K562 (cell line): Measurements from ENCODE around the gene ROBO1. TPM values are rescaled to one million over a fixed set of nuclear protein-coding genes. Genes with fewer than 3 reads are reported as not detected.

Source experiments
- ATAC-seq: fragments of 200-7000 bp; cut with Tn5 transposase; 3 replicates; pipeline ENCODE4 v1.9.1; 2020; ENCODE audit warnings: moderate library complexity
- BruUV-seq: library from RNA; stranded (reverse); fragments of 400-500 nt; replicated peaks from 2 replicates; lab custom pipeline; 2021; lab: Mats Ljungman, UMichigan
- CTCF ChIA-PET: fragments of 300-600 bp; formaldehyde crosslinking; extraction: SDS; loops from one replicate; lab custom pipeline; 2021; ENCODE audit warnings: low intra/inter-chr PET ratio; lab: Yijun Ruan, JAX
- POLR2A ChIA-PET: fragments of 300-600, 350-650 bp; sonication (Branson Sonifier 250); formaldehyde crosslinking; extraction: SDS; loops from one replicate; lab custom pipeline; 2021; ENCODE audit warnings: antibody characterized with exemption, inconsistent platforms; lab: Yijun Ruan, JAX
- DNase-seq, 4 experiments: peaks; one replicate each; pipeline versions ENCODE4 v3.0.0 to v3.0.0-alpha.2; 2011 to 2018; ENCODE audit warnings: low spot score in 3 of 4, mixed read lengths in 3 of 4; ENCODE audit errors: extremely low read depth in 1 of 4
- FAIRE-seq: peaks from 2 replicates; lab custom pipeline; 2011; peaks lifted over from hg19 to GRCh38; lab: Jason Lieb, UNC
- H2AFZ ChIP-seq: 2 replicates; pipeline ENCODE4 v1.6.0; 2011; ENCODE audit warnings: low read depth, low read length, control low read depth, inconsistent platforms
- H3K27ac ChIP-seq: fragments of 200-600 bp; 3 replicates; pipeline ENCODE4 v1.8.0; 2011; ENCODE audit warnings: low read depth, mild to moderate bottlenecking, control low read depth, inconsistent platforms, low read length, moderate library complexity, mixed read lengths; ENCODE audit errors: extremely low read depth
- H3K27me3 ChIP-seq, 2 experiments: fragments of 300-600 bp in 1 of 2; 2 replicates in 1 of 2; 3 replicates in 1 of 2; pipeline versions ENCODE4 v1.6.0 to v1.8.0; 2011; ENCODE audit warnings: inconsistent platforms in 2 of 2, low read length in 2 of 2, mild to moderate bottlenecking in 1 of 2, mixed read lengths in 1 of 2, moderate library complexity in 1 of 2; ENCODE audit not compliant: control insufficient read depth in 2 of 2, insufficient read depth in 2 of 2
- H3K36me3 ChIP-seq: fragments of 300-600 bp; 3 replicates; pipeline ENCODE4 v1.8.0; 2011; ENCODE audit warnings: mild to moderate bottlenecking, low read length, inconsistent platforms; ENCODE audit not compliant: control insufficient read depth, insufficient read depth
- H3K4me1 ChIP-seq, 2 experiments: fragments of 200-600 bp in 1 of 2; replicated peaks in 1 of 2; 2 replicates in 1 of 2; 3 replicates in 1 of 2; pipeline versions ENCODE4 v1.5.1 to v1.8.0; 2011; ENCODE audit warnings: inconsistent platforms in 2 of 2, low read length in 2 of 2, mild to moderate bottlenecking in 1 of 2, mixed read lengths in 1 of 2, moderate library complexity in 1 of 2; ENCODE audit not compliant: control insufficient read depth in 2 of 2, insufficient read depth in 2 of 2
- H3K4me2 ChIP-seq: 2 replicates; pipeline ENCODE4 v1.6.1; 2011; ENCODE audit warnings: low read length, control low read depth, inconsistent platforms, mixed read lengths; ENCODE audit not compliant: insufficient read depth
- H3K4me3 ChIP-seq: fragments of 200-600 bp; sonication (generic), shearing (Covaris generic); 2 replicates; pipeline ENCODE4 v1.5.1; 2016; ENCODE audit warnings: control low read depth, inconsistent platforms
- H3K79me2 ChIP-seq: fragments of 200-600 bp; 3 replicates; pipeline ENCODE4 v1.8.0; 2011; ENCODE audit warnings: low read length, inconsistent platforms; ENCODE audit not compliant: control insufficient read depth, insufficient read depth
- H3K9ac ChIP-seq, 2 experiments: 2 replicates each; pipeline versions ENCODE4 v1.6.0 to v1.6.1; 2011; ENCODE audit warnings: low read depth in 2 of 2, low read length in 2 of 2, control low read depth in 1 of 2, inconsistent platforms in 1 of 2, mild to moderate bottlenecking in 1 of 2, mixed read lengths in 1 of 2; ENCODE audit not compliant: insufficient read depth in 1 of 2
- H3K9me1 ChIP-seq: one replicate; pipeline ENCODE4 v1.6.0; 2011; ENCODE audit warnings: inconsistent platforms, mild to moderate bottlenecking, low read length, moderate library complexity; ENCODE audit not compliant: control insufficient read depth, insufficient read depth
- H3K9me3 ChIP-seq: replicated peaks from 2 replicates; pipeline ENCODE4 v1.5.1; 2011; ENCODE audit warnings: low read depth, low read length, inconsistent platforms; ENCODE audit not compliant: control insufficient read depth, insufficient read depth
- H4K20me1 ChIP-seq: replicated peaks from 2 replicates; pipeline ENCODE4 v1.6.1; 2011; ENCODE audit warnings: low read length, inconsistent platforms, mixed read lengths; ENCODE audit not compliant: control insufficient read depth, insufficient read depth
- ATF3 ChIP-seq, 2 experiments: fragments of 450-650 bp in 1 of 2; sonication (generic) in 1 of 2; formaldehyde crosslinking in 1 of 2; IDR thresholded peaks in 1 of 2; conservative IDR thresholded peaks in 1 of 2; 2 replicates each; pipeline versions ENCODE4 v1.6.1 to v1.8.1; 2016 to 2023; ENCODE audit warnings: mild to moderate bottlenecking in 2 of 2, moderate library complexity in 2 of 2, inconsistent platforms in 1 of 2, missing genetic modification reagents in 1 of 2
- HES1 ChIP-seq: fragments of 450-650 bp; IDR thresholded peaks from 2 replicates; pipeline ENCODE4 v1.6.1; 2016; ENCODE audit warnings: low read depth, mild to moderate bottlenecking, moderate library complexity
- PTBP1 ChIP-seq: fragments of 200-400 bp; formaldehyde crosslinking; IDR thresholded peaks from 2 replicates; pipeline ENCODE4 v1.6.1; 2017; ENCODE audit warnings: low read depth, low read length
- SMAD4 ChIP-seq: fragments of 250-450 bp; sonication (Bioruptor Pico); conservative IDR thresholded peaks from 2 replicates; pipeline ENCODE4 v1.8.0; 2021; ENCODE audit warnings: inconsistent platforms, mild to moderate bottlenecking, moderate library complexity
- SOX6 ChIP-seq: fragments of 450-650 bp; IDR thresholded peaks from 2 replicates; pipeline ENCODE4 v1.6.1; 2014; ENCODE audit warnings: mild to moderate bottlenecking
- TAF1 ChIP-seq: IDR thresholded peaks from 2 replicates; pipeline ENCODE4 v1.6.1; 2011; ENCODE audit warnings: mild to moderate bottlenecking, low read length, moderate library complexity; ENCODE audit not compliant: insufficient read depth, control insufficient read depth, severe bottlenecking; ENCODE audit errors: extremely low read depth
- ZNF347 ChIP-seq: fragments of 450-650 bp; formaldehyde crosslinking; IDR thresholded peaks from 2 replicates; pipeline ENCODE4 v1.4.0; 2020; ENCODE audit warnings: low read depth, mild to moderate bottlenecking, moderate library complexity
- ZNF79 ChIP-seq: fragments of 250-450 bp; sonication (Bioruptor Pico); IDR thresholded peaks from 2 replicates; pipeline ENCODE4 v1.4.0; 2020; ENCODE audit warnings: low read depth, mild to moderate bottlenecking, moderate library complexity
- WGBS: fragments of 100-300 bp; shearing (Covaris generic); methylation state at CpG from one replicate; pipeline ENCODE4 v1.1.6; 2016; ENCODE audit warnings: low coverage, mixed read lengths; ENCODE audit not compliant: insufficient coverage; ENCODE audit errors: missing lambda C conversion rate; 5-methylcytosine and 5-hydroxymethylcytosine counted together
- in situ Hi-C: fragments of 300-500 bp; cut with MboI; formaldehyde crosslinking; loops from 4 replicates; pipeline ENCODE4 v1.15.0; 2018; ENCODE audit warnings: inconsistent platforms, mixed read lengths
- intact Hi-C: fragments of 100-400 bp; cut with micrococcal nuclease; formaldehyde crosslinking; loops from 2 replicates; pipeline ENCODE4 v1.14.2; 2022
- polyA plus RNA-seq, 8 experiments: library from polyadenylated mRNA; depleted of rRNA in 4 of 8; stranded (reverse) in 5 of 8; unstranded in 3 of 8; fragments of >200 nt; fragmentation: Nextera tagmentation in 2 of 8; fragmentation: Illumina TruSeq in 1 of 8; extraction: Ambion mirVana in 2 of 8; extraction: Trizol in 1 of 8; gene quantifications; 2 replicates each; pipeline versions ENCODE4 v1.2.1 to v1.2.3, GENCODE V29; 2011 to 2014; ENCODE audit warnings: inconsistent platforms in 1 of 8, missing spikeins in 1 of 8
- total RNA-seq, 7 experiments: library from RNA; depleted of rRNA in 6 of 7; stranded (reverse); fragments of >200 nt in 6 of 7; fragmentation: Illumina TruSeq in 2 of 7; extraction: Trizol in 2 of 7; gene quantifications; 2 replicates each; pipeline versions ENCODE4 v1.2.1 to v1.2.3, GENCODE V29; 2011 to 2021; ENCODE audit warnings: low replicate concordance in 1 of 7
- TF ChIP-seq, protein P1 (sequence below): sonication (generic); formaldehyde crosslinking; IDR thresholded peaks from 2 replicates; pipeline ENCODE4 v1.8.0; 2023; ENCODE audit warnings: mild to moderate bottlenecking, missing genetic modification reagents
- TF ChIP-seq, protein P2 (sequence below): fragments of 450-650 bp; formaldehyde crosslinking; IDR thresholded peaks from 2 replicates; pipeline ENCODE4 v1.4.0; 2020; ENCODE audit warnings: mild to moderate bottlenecking, moderate library complexity

Gene ROBO1
- total and polyA plus RNA-seq, 9 of the 15 experiments (the other 6 are each of a cell fraction or from before 2014, with no cell fraction given) = 0.01 to 0.53 (median 0.17) TPM; not detected in 5

DNA sequence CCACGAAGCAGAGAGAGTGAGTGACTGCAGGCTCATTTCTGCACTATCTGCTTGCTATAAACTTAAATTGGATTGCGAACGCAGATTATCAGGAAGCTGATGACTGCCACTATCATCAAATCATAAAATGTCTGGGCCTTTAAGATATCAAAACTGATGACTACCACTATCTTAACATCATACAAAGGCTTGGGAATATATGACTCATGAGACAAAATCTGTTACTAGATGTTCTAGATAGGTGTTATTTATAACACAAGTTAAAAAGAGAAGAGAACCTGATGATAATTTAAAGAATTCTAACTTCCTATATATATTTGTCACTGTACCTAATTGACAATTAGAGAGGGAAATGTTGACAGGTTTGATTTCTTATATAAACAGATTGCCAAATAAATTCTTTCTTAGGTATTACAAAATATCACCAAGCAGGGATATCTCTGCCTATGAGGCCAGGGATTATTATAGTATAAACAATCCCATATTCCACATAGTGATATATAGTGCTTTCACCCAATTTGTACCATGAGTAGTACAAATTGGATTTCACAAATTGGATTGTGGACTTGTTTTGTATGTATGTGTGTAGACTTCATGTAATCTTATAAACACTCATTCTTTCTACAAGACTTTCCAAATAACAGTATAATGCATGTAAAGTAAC lies 1157.2 kb downstream of the ROBO1 start:
- Histone ChIP-seq H3K27ac (no peak overlapping the region), H4K20me1 (no peaks in the 10 kb centered on the region), H3K4me2 (no peak overlapping the region), H3K9me1 (no peaks in the 10 kb centered on the region), H3K79me2 (no peaks in the 10 kb centered on the region), H3K4me1 (no peaks in the 10 kb centered on the region), H2AFZ (no peak overlapping the region), H3K4me3 (no peak overlapping the region), H3K9me3 (no peaks in the 10 kb centered on the region), H3K36me3 (no peaks in the 10 kb centered on the region), H3K27me3 (no peaks in the 10 kb centered on the region), H3K9ac (no peak overlapping the region)
- intact Hi-C loops (no loop called here), in situ Hi-C loops (no loop called here)
- WGBS = 0% methylated on average over 3 of the region's 3 CpGs
- FAIRE-seq = no peak
- BruUV-seq = no TSS peak
- POLR2A ChIA-PET = no interaction called here
- CTCF ChIA-PET = no interaction called here
- DNase-seq = no peak
- ATAC-seq = no peak
- TF ChIP-seq, protein P1, sequence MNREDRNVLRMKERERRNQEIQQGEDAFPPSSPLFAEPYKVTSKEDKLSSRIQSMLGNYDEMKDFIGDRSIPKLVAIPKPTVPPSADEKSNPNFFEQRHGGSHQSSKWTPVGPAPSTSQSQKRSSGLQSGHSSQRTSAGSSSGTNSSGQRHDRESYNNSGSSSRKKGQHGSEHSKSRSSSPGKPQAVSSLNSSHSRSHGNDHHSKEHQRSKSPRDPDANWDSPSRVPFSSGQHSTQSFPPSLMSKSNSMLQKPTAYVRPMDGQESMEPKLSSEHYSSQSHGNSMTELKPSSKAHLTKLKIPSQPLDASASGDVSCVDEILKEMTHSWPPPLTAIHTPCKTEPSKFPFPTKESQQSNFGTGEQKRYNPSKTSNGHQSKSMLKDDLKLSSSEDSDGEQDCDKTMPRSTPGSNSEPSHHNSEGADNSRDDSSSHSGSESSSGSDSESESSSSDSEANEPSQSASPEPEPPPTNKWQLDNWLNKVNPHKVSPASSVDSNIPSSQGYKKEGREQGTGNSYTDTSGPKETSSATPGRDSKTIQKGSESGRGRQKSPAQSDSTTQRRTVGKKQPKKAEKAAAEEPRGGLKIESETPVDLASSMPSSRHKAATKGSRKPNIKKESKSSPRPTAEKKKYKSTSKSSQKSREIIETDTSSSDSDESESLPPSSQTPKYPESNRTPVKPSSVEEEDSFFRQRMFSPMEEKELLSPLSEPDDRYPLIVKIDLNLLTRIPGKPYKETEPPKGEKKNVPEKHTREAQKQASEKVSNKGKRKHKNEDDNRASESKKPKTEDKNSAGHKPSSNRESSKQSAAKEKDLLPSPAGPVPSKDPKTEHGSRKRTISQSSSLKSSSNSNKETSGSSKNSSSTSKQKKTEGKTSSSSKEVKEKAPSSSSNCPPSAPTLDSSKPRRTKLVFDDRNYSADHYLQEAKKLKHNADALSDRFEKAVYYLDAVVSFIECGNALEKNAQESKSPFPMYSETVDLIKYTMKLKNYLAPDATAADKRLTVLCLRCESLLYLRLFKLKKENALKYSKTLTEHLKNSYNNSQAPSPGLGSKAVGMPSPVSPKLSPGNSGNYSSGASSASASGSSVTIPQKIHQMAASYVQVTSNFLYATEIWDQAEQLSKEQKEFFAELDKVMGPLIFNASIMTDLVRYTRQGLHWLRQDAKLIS (CRISPR knock-in tag) = no peak
- TF ChIP-seq ZNF347 (CRISPR knock-in tag) = no peak
- no peak for TF ChIP-seq ZNF79
- TF ChIP-seq, protein P2, sequence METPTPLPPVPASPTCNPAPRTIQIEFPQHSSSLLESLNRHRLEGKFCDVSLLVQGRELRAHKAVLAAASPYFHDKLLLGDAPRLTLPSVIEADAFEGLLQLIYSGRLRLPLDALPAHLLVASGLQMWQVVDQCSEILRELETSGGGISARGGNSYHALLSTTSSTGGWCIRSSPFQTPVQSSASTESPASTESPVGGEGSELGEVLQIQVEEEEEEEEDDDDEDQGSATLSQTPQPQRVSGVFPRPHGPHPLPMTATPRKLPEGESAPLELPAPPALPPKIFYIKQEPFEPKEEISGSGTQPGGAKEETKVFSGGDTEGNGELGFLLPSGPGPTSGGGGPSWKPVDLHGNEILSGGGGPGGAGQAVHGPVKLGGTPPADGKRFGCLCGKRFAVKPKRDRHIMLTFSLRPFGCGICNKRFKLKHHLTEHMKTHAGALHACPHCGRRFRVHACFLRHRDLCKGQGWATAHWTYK (CRISPR knock-in tag) = no peak
- TF ChIP-seq SMAD4 (CRISPR knock-in tag) = no peak
- no peak for TF ChIP-seq SOX6
- no peak for TF ChIP-seq PTBP1
- TF ChIP-seq HES1 = no peak
- TF ChIP-seq ATF3 (IDR thresholded peaks at IDR 0.05) = no peak
- no peak for TF ChIP-seq ATF3 (CRISPR knock-in tag; conservative IDR thresholded peaks at IDR 0.05)
- no peak for TF ChIP-seq TAF1
